GM23338 (cell line): ENCODE results near the gene CRISPLD2. TPM values are rescaled to one million over a fixed set of nuclear protein-coding genes. Genes with fewer than 3 reads are reported as not detected.

Experiments
- ATAC-seq: fragments of 200-7000 bp; cut with Tn5 transposase; 3 replicates; pipeline ENCODE4 v1.9.1; 2020
- DNase-seq: peaks from one replicate; pipeline ENCODE4 v3.0.0-alpha.2; 2015; ENCODE audit warnings: low spot score
- H2AFZ ChIP-seq: fragments of 200-600 bp; sonication (generic); 2 replicates; pipeline ENCODE4 v1.8.0; 2016; ENCODE audit warnings: antibody characterized with exemption, mild to moderate bottlenecking, moderate library complexity
- H3F3A ChIP-seq: fragments of 200-600 bp; sonication (generic); replicated peaks from 2 replicates; pipeline ENCODE4 v1.8.0; 2017; ENCODE audit warnings: antibody characterized with exemption, mixed run types, low read depth
- H3K27ac ChIP-seq: fragments of 200-600 bp; sonication (generic); 2 replicates; pipeline ENCODE4 v1.6.1; 2016; ENCODE audit warnings: low read depth
- H3K27me3 ChIP-seq: fragments of 200-600 bp; sonication (generic); 2 replicates; pipeline ENCODE4 v1.8.0; 2016; ENCODE audit warnings: mild to moderate bottlenecking, mixed run types, moderate library complexity; ENCODE audit not compliant: insufficient read depth
- H3K36me3 ChIP-seq: fragments of 200-600 bp; sonication (generic); 2 replicates; pipeline ENCODE4 v1.8.0; 2016; ENCODE audit warnings: mild to moderate bottlenecking; ENCODE audit not compliant: insufficient read depth
- H3K4me1 ChIP-seq: fragments of 200-600 bp; sonication (generic); 2 replicates; pipeline ENCODE4 v1.8.0; 2016; ENCODE audit warnings: mild to moderate bottlenecking, moderate library complexity; ENCODE audit not compliant: insufficient read depth
- H3K4me2 ChIP-seq: fragments of 200-600 bp; sonication (generic); 2 replicates; pipeline ENCODE4 v1.7.1; 2017; ENCODE audit warnings: mixed run types
- H3K4me3 ChIP-seq: fragments of 200-600 bp; sonication (generic); 2 replicates; pipeline ENCODE4 v1.6.1; 2016; ENCODE audit warnings: mixed run types
- H3K79me2 ChIP-seq: fragments of 200-600 bp; sonication (generic); replicated peaks from 2 replicates; pipeline ENCODE4 v1.8.0; 2017; ENCODE audit warnings: mild to moderate bottlenecking; ENCODE audit not compliant: insufficient read depth
- H3K9me2 ChIP-seq: fragments of 200-600 bp; sonication (generic); 2 replicates; pipeline ENCODE4 v1.8.0; 2017; ENCODE audit not compliant: insufficient read depth
- H4K20me1 ChIP-seq: fragments of 200-600 bp; sonication (generic); replicated peaks from 2 replicates; pipeline ENCODE4 v1.8.0; 2017; ENCODE audit warnings: mild to moderate bottlenecking; ENCODE audit not compliant: insufficient read depth
- H3K27ac Mint-ChIP-seq: 2 replicates; pipeline ENCODE4 v1.8.0; 2020; ENCODE audit warnings: inconsistent platforms, mild to moderate bottlenecking, moderate library complexity, mixed read lengths
- H3K27me3 Mint-ChIP-seq: 3 replicates; pipeline ENCODE4 v1.8.0; 2022; ENCODE audit warnings: low read depth, mild to moderate bottlenecking, moderate library complexity, mixed read lengths, inconsistent platforms; ENCODE audit not compliant: insufficient read depth, poor library complexity
- H3K36me3 Mint-ChIP-seq: 3 replicates; pipeline ENCODE4 v1.8.0; 2021; ENCODE audit warnings: low read depth, mild to moderate bottlenecking, inconsistent platforms, moderate library complexity, mixed read lengths
- H3K4me1 Mint-ChIP-seq: 3 replicates; pipeline ENCODE4 v1.8.0; 2020; ENCODE audit warnings: mild to moderate bottlenecking, inconsistent platforms, mixed read lengths
- H3K4me3 Mint-ChIP-seq: 3 replicates; pipeline ENCODE4 v1.8.0; 2021; ENCODE audit warnings: moderate library complexity, mild to moderate bottlenecking, inconsistent platforms, mixed read lengths
- H3K9me3 Mint-ChIP-seq: 3 replicates; pipeline ENCODE4 v1.8.0; 2020; ENCODE audit warnings: moderate library complexity, mild to moderate bottlenecking, inconsistent platforms, mixed read lengths
- EZH2phosphoT487 ChIP-seq: fragments of 200-600 bp; sonication (generic); IDR thresholded peaks from one replicate; pipeline ENCODE4 v1.8.1; 2018; ENCODE audit warnings: antibody characterized with exemption; ENCODE audit not compliant: unreplicated experiment
- NANOG ChIP-seq: IDR thresholded peaks from 2 replicates; pipeline ENCODE4 v1.6.1; 2016; ENCODE audit warnings: antibody characterized with exemption, borderline replicate concordance
- polyA plus RNA-seq: library from polyadenylated mRNA; unstranded; fragments of >200 nt; fragmentation: Nextera tagmentation; extraction: Ambion mirVana; gene quantifications from 2 replicates; pipeline ENCODE4 v1.2.1, GENCODE V29; 2016
- total RNA-seq: library from RNA; depleted of rRNA; stranded (reverse); fragments of >200 nt; shearing (Covaris generic); gene quantifications from 2 replicates; pipeline ENCODE4 v1.2.3, GENCODE V29; 2014
- TF ChIP-seq, protein P1 (sequence below), 2 experiments: fragments of 200-600 bp in 1 of 2; sonication (generic) in 1 of 2; conservative IDR thresholded peaks; 2 replicates each; pipeline versions ENCODE4 v1.5.1 to v1.6.1; 2016 to 2017; ENCODE audit warnings: antibody characterized with exemption in 2 of 2, low read depth in 2 of 2, mild to moderate bottlenecking in 2 of 2, moderate library complexity in 1 of 2
- TF ChIP-seq, protein P2 (sequence below): fragments of 250-450 bp; sonication (Bioruptor Pico); IDR thresholded peaks from 2 replicates; pipeline ENCODE4 v1.5.0; 2020; ENCODE audit warnings: mild to moderate bottlenecking, moderate library complexity

The CRISPLD2 gene
- total and polyA plus RNA-seq, 2 experiments from 2014 or later, result 2.6 to 8.3 TPM

DNA sequence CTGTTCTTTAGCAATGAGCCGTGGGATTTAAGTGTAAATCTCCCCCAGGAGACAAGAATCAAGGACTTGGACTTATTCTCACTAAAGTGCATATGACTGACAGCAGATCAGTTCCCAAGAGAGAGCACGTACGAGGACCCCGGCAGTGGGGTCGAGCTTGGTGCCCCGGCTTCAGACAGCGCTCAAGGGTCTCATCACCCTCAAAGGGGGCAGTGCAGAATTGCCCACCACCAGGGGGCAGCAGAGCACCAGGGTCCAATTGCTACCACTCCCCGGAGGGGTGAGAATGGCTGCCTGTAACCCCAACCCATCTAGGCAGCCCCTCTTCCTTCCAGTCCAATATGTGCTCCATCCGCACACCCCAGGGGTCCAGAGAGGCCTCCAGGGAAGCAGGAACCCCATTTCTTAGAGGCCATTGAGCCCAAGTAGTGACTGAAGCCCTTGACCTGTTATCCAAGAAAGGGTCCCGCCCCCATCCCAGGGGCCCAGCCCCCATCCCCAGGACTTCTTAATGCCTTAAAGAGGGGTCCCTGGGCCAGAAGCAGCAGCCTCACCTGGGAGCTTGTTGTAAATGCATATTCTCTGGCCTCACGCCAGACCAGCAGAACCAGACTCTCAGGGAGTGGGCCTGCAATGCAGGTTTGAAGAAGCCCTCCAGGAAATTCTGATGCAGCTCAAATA is 105.4 kb downstream of the CRISPLD2 start:
- H3K4me2 ChIP-seq, result no peak overlapping the region
- Mint-ChIP-seq H3K9me3 (no peaks in the 10 kb centered on the region; the same call in 2 of the 3 replicates), H3K4me3 (no peak overlapping the region), H3K27me3 (peaks cover 9% of the 10 kb centered on the region), H3K36me3 (no peaks in the 10 kb centered on the region; the same call in 2 of the 3 replicates), H3K4me1 (peaks cover 8% of the 10 kb centered on the region), H3K27ac (peak overlapping the region; percentile 76; the same call in 1 of the 2 replicates)
- DNase-seq (peak; percentile 80), ATAC-seq (peak; percentile 92)
- H3K4me3 ChIP-seq, result no peak overlapping the region
- H3K27ac ChIP-seq, result no peak overlapping the region
- H4K20me1 ChIP-seq, result no peaks in the 10 kb centered on the region
- H3K4me1 ChIP-seq, result no peaks in the 10 kb centered on the region
- H3K27me3 ChIP-seq, result no peaks in the 10 kb centered on the region
- peak overlapping the region; percentile 88 for H2AFZ ChIP-seq
- TF ChIP-seq, protein P1, sequence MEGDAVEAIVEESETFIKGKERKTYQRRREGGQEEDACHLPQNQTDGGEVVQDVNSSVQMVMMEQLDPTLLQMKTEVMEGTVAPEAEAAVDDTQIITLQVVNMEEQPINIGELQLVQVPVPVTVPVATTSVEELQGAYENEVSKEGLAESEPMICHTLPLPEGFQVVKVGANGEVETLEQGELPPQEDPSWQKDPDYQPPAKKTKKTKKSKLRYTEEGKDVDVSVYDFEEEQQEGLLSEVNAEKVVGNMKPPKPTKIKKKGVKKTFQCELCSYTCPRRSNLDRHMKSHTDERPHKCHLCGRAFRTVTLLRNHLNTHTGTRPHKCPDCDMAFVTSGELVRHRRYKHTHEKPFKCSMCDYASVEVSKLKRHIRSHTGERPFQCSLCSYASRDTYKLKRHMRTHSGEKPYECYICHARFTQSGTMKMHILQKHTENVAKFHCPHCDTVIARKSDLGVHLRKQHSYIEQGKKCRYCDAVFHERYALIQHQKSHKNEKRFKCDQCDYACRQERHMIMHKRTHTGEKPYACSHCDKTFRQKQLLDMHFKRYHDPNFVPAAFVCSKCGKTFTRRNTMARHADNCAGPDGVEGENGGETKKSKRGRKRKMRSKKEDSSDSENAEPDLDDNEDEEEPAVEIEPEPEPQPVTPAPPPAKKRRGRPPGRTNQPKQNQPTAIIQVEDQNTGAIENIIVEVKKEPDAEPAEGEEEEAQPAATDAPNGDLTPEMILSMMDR (conservative IDR thresholded peaks at IDR 0.05; ENCODE audit: low read depth in 2 of 2), result peak; percentile 83 to 91
- TF ChIP-seq, protein P2, sequence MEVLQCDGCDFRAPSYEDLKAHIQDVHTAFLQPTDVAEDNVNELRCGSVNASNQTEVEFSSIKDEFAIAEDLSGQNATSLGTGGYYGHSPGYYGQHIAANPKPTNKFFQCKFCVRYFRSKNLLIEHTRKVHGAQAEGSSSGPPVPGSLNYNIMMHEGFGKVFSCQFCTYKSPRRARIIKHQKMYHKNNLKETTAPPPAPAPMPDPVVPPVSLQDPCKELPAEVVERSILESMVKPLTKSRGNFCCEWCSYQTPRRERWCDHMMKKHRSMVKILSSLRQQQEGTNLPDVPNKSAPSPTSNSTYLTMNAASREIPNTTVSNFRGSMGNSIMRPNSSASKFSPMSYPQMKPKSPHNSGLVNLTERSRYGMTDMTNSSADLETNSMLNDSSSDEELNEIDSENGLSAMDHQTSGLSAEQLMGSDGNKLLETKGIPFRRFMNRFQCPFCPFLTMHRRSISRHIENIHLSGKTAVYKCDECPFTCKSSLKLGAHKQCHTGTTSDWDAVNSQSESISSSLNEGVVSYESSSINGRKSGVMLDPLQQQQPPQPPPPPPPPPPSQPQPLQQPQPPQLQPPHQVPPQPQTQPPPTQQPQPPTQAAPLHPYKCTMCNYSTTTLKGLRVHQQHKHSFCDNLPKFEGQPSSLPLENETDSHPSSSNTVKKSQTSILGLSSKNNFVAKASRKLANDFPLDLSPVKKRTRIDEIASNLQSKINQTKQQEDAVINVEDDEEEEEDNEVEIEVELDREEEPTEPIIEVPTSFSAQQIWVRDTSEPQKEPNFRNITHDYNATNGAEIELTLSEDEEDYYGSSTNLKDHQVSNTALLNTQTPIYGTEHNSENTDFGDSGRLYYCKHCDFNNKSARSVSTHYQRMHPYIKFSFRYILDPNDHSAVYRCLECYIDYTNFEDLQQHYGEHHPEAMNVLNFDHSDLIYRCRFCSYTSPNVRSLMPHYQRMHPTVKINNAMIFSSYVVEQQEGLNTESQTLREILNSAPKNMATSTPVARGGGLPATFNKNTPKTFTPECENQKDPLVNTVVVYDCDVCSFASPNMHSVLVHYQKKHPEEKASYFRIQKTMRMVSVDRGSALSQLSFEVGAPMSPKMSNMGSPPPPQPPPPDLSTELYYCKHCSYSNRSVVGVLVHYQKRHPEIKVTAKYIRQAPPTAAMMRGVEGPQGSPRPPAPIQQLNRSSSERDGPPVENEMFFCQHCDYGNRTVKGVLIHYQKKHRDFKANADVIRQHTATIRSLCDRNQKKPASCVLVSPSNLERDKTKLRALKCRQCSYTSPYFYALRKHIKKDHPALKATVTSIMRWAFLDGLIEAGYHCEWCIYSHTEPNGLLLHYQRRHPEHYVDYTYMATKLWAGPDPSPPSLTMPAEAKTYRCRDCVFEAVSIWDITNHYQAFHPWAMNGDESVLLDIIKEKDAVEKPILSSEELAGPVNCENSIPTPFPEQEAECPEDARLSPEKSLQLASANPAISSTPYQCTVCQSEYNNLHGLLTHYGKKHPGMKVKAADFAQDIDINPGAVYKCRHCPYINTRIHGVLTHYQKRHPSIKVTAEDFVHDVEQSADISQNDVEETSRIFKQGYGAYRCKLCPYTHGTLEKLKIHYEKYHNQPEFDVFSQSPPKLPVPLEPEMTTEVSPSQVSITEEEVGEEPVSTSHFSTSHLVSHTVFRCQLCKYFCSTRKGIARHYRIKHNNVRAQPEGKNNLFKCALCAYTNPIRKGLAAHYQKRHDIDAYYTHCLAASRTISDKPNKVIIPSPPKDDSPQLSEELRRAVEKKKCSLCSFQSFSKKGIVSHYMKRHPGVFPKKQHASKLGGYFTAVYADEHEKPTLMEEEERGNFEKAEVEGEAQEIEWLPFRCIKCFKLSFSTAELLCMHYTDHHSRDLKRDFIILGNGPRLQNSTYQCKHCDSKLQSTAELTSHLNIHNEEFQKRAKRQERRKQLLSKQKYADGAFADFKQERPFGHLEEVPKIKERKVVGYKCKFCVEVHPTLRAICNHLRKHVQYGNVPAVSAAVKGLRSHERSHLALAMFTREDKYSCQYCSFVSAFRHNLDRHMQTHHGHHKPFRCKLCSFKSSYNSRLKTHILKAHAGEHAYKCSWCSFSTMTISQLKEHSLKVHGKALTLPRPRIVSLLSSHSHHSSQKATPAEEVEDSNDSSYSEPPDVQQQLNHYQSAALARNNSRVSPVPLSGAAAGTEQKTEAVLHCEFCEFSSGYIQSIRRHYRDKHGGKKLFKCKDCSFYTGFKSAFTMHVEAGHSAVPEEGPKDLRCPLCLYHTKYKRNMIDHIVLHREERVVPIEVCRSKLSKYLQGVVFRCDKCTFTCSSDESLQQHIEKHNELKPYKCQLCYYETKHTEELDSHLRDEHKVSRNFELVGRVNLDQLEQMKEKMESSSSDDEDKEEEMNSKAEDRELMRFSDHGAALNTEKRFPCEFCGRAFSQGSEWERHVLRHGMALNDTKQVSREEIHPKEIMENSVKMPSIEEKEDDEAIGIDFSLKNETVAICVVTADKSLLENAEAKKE (CRISPR knock-in tag), result no peak
- TF ChIP-seq EZH2phosphoT487 (no peak), NANOG (no peak)
- H3F3A ChIP-seq, result no peaks in the 10 kb centered on the region
- no peaks in the 10 kb centered on the region for H3K9me2 ChIP-seq
- H3K79me2 ChIP-seq, result no peaks in the 10 kb centered on the region
- H3K36me3 ChIP-seq, result no peaks in the 10 kb centered on the region
